GM06990 (cell line): Measurements from ENCODE around the gene ADH6.

ENCODE experiments used
- DNase-seq: peaks from one replicate; pipeline ENCODE4 v3.0.0-alpha.2; 2011; ENCODE audit not compliant: insufficient read length; ENCODE audit errors: extremely low read depth
- H3K27me3 ChIP-seq: replicated peaks from 2 replicates; pipeline ENCODE4 v1.6.0; 2011; ENCODE audit warnings: low read length; ENCODE audit not compliant: control insufficient read depth, insufficient read depth
- H3K36me3 ChIP-seq: 2 replicates; pipeline ENCODE4 v1.5.1; 2011; ENCODE audit warnings: low read length; ENCODE audit not compliant: control insufficient read depth, insufficient read depth
- H3K4me3 ChIP-seq: replicated peaks from 2 replicates; pipeline ENCODE4 v1.5.1; 2011; ENCODE audit warnings: low read depth, mild to moderate bottlenecking, control low read depth, low read length
- CTCF ChIP-seq: IDR thresholded peaks from 2 replicates; pipeline ENCODE4 v1.5.1; 2011; ENCODE audit warnings: low read length, control low read depth, mild to moderate bottlenecking, inconsistent platforms; ENCODE audit not compliant: insufficient read depth, poor library complexity, severe bottlenecking

ADH6 gene

GRCh38 chr4:99161373-99162099, 57.5 kb downstream of the ADH6 start:
- Histone ChIP-seq H3K36me3 (no peaks in the 10 kb centered on the region), H3K4me3 (no peak overlapping the region), H3K27me3 (no peaks in the 10 kb centered on the region; the same call in 1 of the 2 replicates)
- TF ChIP-seq CTCF = no peak
- DNase-seq = no peak

GRCh38 chr4:99159699-99160098, 59.3 kb downstream of the ADH6 start:
- DNase-seq = no peak
- H3K36me3 ChIP-seq = no peaks in the 10 kb centered on the region
- H3K4me3 ChIP-seq = no peak overlapping the region
- no peak for TF ChIP-seq CTCF
- H3K27me3 ChIP-seq = no peaks in the 10 kb centered on the region; the same call in 1 of the 2 replicates

- TF ChIP-seq CTCF = no peak
- no peak overlapping the region for H3K4me3 ChIP-seq
- no peak for DNase-seq
Measured at GRCh38 chr4:99157478-99157935, 61.5 kb downstream of the ADH6 start.

GRCh38 chr4:99156992-99157391, 62.1 kb downstream of the ADH6 start:
- Histone ChIP-seq H3K4me3 (no peak overlapping the region), H3K36me3 (no peaks in the 10 kb centered on the region), H3K27me3 (no peaks in the 10 kb centered on the region)
- no peak for DNase-seq
- no peak for TF ChIP-seq CTCF

More at GRCh38 chr4:99157478-99157935, 61.5 kb downstream of the ADH6 start:
- no peaks in the 10 kb centered on the region for H3K27me3 ChIP-seq
- H3K36me3 ChIP-seq = no peaks in the 10 kb centered on the region

GRCh38 chr4:99154658-99155342, 64.2 kb downstream of the ADH6 start:
- no peak for TF ChIP-seq CTCF
- H3K4me3 ChIP-seq = no peak overlapping the region
- no peaks in the 10 kb centered on the region for H3K27me3 ChIP-seq
- no peaks in the 10 kb centered on the region for H3K36me3 ChIP-seq
- no peak for DNase-seq
